Measurements from ENCODE around the gene ATP6V1E1.

Gene ATP6V1E1

DNA sequence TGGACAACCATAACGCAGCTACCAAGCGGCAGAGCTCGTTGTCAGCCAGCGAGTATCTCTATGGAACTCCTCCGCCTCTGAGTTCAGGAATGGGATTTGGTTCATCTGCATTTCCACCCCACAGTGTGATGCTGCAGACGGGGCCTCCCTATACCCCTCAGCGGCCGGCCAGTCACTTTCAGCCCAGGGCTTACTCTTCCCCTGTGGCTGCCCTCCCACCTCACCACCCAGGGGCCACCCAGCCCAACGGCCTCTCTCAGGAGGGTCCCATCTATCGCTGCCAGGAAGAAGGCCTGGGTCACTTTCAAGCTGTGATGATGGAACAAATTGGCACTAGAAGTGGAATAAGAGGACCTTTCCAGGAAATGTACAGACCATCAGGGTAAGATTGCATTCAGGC lies 79.4 kb downstream of the ATP6V1E1 start:
- TF ChIP-seq CTCF (IDR thresholded peaks at IDR 0.05; ENCODE audit: insufficient read depth, low read length, poor library complexity, severe bottlenecking), result no peak
- no peak for DNase-seq (ENCODE audit: extremely low read depth, insufficient read length)
- Histone ChIP-seq H3K4me3 (replicated peaks; ENCODE audit: low read depth, low read length) (no peak overlapping the region), H3K27me3 (replicated peaks; ENCODE audit: control insufficient read depth, insufficient read depth, low read length) (no peaks in the 10 kb centered on the region), H3K36me3 (ENCODE audit: control insufficient read depth, insufficient read depth, low read length) (no peaks in the 10 kb centered on the region)

GRCh38 chr22:17548756-17549035 lies 79.9 kb downstream of the ATP6V1E1 start:
- Histone ChIP-seq H3K4me3 (replicated peaks; ENCODE audit: low read depth, low read length) (no peak overlapping the region), H3K36me3 (ENCODE audit: control insufficient read depth, insufficient read depth, low read length) (no peaks in the 10 kb centered on the region), H3K27me3 (replicated peaks; ENCODE audit: control insufficient read depth, insufficient read depth, low read length) (no peaks in the 10 kb centered on the region)
- no peak for DNase-seq (ENCODE audit: extremely low read depth, insufficient read length)
- no peak for TF ChIP-seq CTCF (IDR thresholded peaks at IDR 0.05; ENCODE audit: insufficient read depth, low read length, poor library complexity, severe bottlenecking)

GRCh38 chr22:17548010-17548755 lies 80.4 kb downstream of the ATP6V1E1 start:
- no peak for DNase-seq (ENCODE audit: extremely low read depth, insufficient read length)
- no peak for TF ChIP-seq CTCF (IDR thresholded peaks at IDR 0.05; ENCODE audit: insufficient read depth, low read length, poor library complexity, severe bottlenecking)
- H3K4me3 ChIP-seq (replicated peaks; ENCODE audit: low read depth, low read length), result no peak overlapping the region
- no peaks in the 10 kb centered on the region for H3K36me3 ChIP-seq (ENCODE audit: control insufficient read depth, insufficient read depth, low read length)
- no peaks in the 10 kb centered on the region for H3K27me3 ChIP-seq (replicated peaks; ENCODE audit: control insufficient read depth, insufficient read depth, low read length)

DNA sequence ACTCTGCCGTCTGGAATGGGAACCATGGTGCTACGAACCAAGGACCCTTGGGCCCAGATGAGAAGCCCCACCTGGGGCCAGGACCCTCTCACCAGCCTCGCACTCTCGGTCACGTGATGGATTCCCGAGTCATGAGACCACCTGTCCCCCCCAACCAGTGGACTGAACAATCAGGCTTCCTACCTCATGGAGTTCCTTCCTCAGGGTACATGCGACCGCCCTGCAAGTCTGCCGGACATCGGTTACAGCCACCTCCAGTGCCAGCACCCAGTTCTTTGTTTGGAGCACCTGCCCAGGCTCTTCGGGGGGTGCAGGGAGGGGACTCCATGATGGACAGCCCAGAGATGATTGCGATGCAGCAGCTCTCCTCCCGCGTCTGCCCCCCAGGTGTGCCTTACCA lies 86.1 kb downstream of the ATP6V1E1 start:
- no peaks in the 10 kb centered on the region for H3K27me3 ChIP-seq (replicated peaks; ENCODE audit: control insufficient read depth, insufficient read depth, low read length)
- TF ChIP-seq CTCF (IDR thresholded peaks at IDR 0.05; ENCODE audit: insufficient read depth, low read length, poor library complexity, severe bottlenecking), result no peak
- no peaks in the 10 kb centered on the region for H3K36me3 ChIP-seq (ENCODE audit: control insufficient read depth, insufficient read depth, low read length)
- no peak for DNase-seq (ENCODE audit: extremely low read depth, insufficient read length)
- no peak overlapping the region for H3K4me3 ChIP-seq (replicated peaks; ENCODE audit: low read depth, low read length)

Data from GM06990 (cell line).